Measurements from ENCODE around the gene TTF2. TPM values are rescaled to one million over a fixed set of nuclear protein-coding genes. Genes with fewer than 3 reads are reported as not detected.

TTF2 gene
- total RNA-seq, 1 donor from 2014 or later: 11.1 TPM

- H3K4me3 Mint-ChIP-seq (ENCODE audit: unreplicated experiment): no peak overlapping the region
- no peak for DNase-seq (ENCODE audit: low spot score)
- no peaks in the 10 kb centered on the region for H3K4me1 Mint-ChIP-seq (ENCODE audit: unreplicated experiment)
- H3K27me3 Mint-ChIP-seq (ENCODE audit: unreplicated experiment): no peaks in the 10 kb centered on the region
- no peak overlapping the region for H3K27ac Mint-ChIP-seq (ENCODE audit: unreplicated experiment)
- TF ChIP-seq CTCF (IDR thresholded peaks at IDR 0.05; ENCODE audit: unreplicated experiment): no peak
- H3K9me3 Mint-ChIP-seq (ENCODE audit: unreplicated experiment): no peaks in the 10 kb centered on the region
- H3K36me3 Mint-ChIP-seq (ENCODE audit: low read depth, unreplicated experiment): no peaks in the 10 kb centered on the region
Observed at GRCh38 chr1:117106478-117106877, 46.4 kb downstream of the TTF2 start.

GRCh38 chr1:117107364-117107763, 47.2 kb downstream of the TTF2 start:
- Mint-ChIP-seq H3K4me3 (ENCODE audit: unreplicated experiment) (no peak overlapping the region), H3K4me1 (ENCODE audit: unreplicated experiment) (no peaks in the 10 kb centered on the region), H3K27me3 (ENCODE audit: unreplicated experiment) (peaks cover 2% of the 10 kb centered on the region), H3K36me3 (ENCODE audit: low read depth, unreplicated experiment) (no peaks in the 10 kb centered on the region), H3K9me3 (ENCODE audit: unreplicated experiment) (no peaks in the 10 kb centered on the region), H3K27ac (ENCODE audit: unreplicated experiment) (no peak overlapping the region)
- TF ChIP-seq CTCF (IDR thresholded peaks at IDR 0.05; ENCODE audit: unreplicated experiment): no peak
- no peak for DNase-seq (ENCODE audit: low spot score)

- no peak for TF ChIP-seq CTCF (IDR thresholded peaks at IDR 0.05; ENCODE audit: unreplicated experiment)
- no peaks in the 10 kb centered on the region for H3K9me3 Mint-ChIP-seq (ENCODE audit: unreplicated experiment)
- H3K36me3 Mint-ChIP-seq (ENCODE audit: low read depth, unreplicated experiment): peaks cover 4% of the 10 kb centered on the region
- H3K27ac Mint-ChIP-seq (ENCODE audit: unreplicated experiment): no peak overlapping the region
- H3K4me3 Mint-ChIP-seq (ENCODE audit: unreplicated experiment): no peak overlapping the region
- H3K4me1 Mint-ChIP-seq (ENCODE audit: unreplicated experiment): no peaks in the 10 kb centered on the region
- peaks cover 2% of the 10 kb centered on the region for H3K27me3 Mint-ChIP-seq (ENCODE audit: unreplicated experiment)
- DNase-seq (ENCODE audit: low spot score): no peak
Observed at GRCh38 chr1:117110774-117111173, 50.6 kb downstream of the TTF2 start.

- Mint-ChIP-seq H3K9me3 (ENCODE audit: unreplicated experiment) (no peaks in the 10 kb centered on the region), H3K27me3 (ENCODE audit: unreplicated experiment) (peaks cover 2% of the 10 kb centered on the region), H3K27ac (ENCODE audit: unreplicated experiment) (no peak overlapping the region), H3K4me1 (ENCODE audit: unreplicated experiment) (no peaks in the 10 kb centered on the region), H3K36me3 (ENCODE audit: low read depth, unreplicated experiment) (peaks cover 4% of the 10 kb centered on the region), H3K4me3 (ENCODE audit: unreplicated experiment) (no peak overlapping the region)
- no peak for TF ChIP-seq CTCF (IDR thresholded peaks at IDR 0.05; ENCODE audit: unreplicated experiment)
- no peak for DNase-seq (ENCODE audit: low spot score)
Observed at GRCh38 chr1:117112047-117112717, 52.1 kb downstream of the TTF2 start.

- no peak for DNase-seq (ENCODE audit: low spot score)
- no peak overlapping the region for H3K27ac Mint-ChIP-seq (ENCODE audit: unreplicated experiment)
- H3K27me3 Mint-ChIP-seq (ENCODE audit: unreplicated experiment): peaks cover 2% of the 10 kb centered on the region
- no peaks in the 10 kb centered on the region for H3K9me3 Mint-ChIP-seq (ENCODE audit: unreplicated experiment)
- peaks cover 4% of the 10 kb centered on the region for H3K36me3 Mint-ChIP-seq (ENCODE audit: low read depth, unreplicated experiment)
- H3K4me3 Mint-ChIP-seq (ENCODE audit: unreplicated experiment): no peak overlapping the region
- no peak for TF ChIP-seq CTCF (IDR thresholded peaks at IDR 0.05; ENCODE audit: unreplicated experiment)
- no peaks in the 10 kb centered on the region for H3K4me1 Mint-ChIP-seq (ENCODE audit: unreplicated experiment)
Observed at GRCh38 chr1:117113199-117113598, 53.1 kb downstream of the TTF2 start.

Measured in endothelial cell (in vitro differentiated cells).